NCI-H2171 treated with DMSO at 0.1 percent for 48 hours (cell line): ENCODE data around the gene AP1M1.

Source experiments
- DNase-seq: peaks from one replicate; lab custom pipeline; 2025; lab: John Stamatoyannopoulos, UW

Gene AP1M1

DNA sequence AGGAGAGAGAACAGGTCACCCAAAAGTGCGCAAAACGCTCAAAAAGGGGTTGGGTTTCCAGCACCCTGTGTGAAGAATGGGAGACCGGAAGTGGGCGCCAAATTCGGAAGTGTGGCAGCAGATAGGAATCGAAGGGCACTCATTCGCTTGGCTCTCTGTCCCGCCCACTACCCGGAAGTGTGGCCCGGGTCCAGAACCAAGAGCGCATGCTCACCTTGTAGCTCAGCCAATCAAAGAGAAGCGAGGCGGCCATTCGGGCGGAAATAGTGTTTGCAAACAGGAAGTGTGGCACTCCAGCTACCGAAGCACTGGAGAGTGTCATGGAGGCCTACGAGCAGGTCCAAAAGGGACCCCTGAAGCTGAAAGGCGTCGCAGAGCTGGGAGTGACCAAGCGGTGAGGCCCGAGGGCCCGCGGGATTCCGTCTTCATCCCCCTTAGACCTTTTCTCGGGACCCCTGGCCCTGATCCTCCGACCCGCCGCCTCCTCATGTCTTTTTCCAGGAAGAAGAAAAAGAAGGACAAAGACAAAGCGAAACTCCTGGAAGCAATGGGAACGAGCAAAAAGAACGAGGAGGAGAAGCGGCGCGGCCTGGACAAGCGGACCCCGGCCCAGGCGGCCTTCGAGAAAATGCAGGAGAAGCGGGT lies 12.5 kb upstream of the AP1M1 start, which contains the start of gene FAM32A:
Gene FAM32A (plus strand): TSS at position 288 of the 645 bp plus-strand sequence. CDS start 33 bp downstream, at position 321.
- DNase-seq = peak; percentile 98

DNA sequence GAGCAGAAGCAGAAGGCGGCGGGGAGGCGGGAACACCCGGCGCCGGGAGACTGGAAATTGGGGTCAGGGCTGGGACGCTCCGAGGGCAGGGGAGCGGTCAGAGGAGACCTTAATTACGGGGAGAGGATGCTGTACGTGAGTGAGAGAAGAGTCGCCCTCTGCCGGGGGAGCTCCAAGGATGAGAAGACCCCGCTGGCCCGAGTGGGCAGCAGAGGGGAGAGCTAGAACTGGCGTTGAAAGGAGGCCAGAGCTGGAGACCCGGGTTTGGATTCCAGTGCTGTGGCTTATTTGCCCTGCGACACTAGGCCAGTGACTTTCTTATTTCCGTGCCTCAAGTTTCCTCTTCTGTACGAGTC lies 12.0 kb upstream of the AP1M1 start:
- peak; percentile 29 for DNase-seq

DNA sequence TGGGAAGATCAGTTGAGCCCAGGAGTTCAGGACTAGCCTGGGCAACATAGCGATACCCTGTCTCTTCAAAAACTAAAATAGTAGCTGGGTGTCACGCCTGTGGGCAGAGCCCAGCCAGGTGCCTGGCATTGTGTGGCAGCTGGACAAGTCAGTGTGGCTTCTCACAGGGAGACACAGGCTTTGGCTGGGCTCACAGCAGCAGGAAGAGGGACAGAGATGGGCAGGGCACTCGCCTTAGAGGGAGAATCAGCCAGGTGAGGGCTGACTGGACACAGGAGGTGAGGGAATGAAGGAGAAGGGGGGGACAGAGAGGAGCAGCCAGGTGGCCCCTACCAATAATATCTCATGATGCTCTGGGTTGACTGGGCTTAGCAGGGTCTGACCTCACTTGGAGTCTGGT lies 9.2 kb upstream of the AP1M1 start:
- no peak for DNase-seq

DNA sequence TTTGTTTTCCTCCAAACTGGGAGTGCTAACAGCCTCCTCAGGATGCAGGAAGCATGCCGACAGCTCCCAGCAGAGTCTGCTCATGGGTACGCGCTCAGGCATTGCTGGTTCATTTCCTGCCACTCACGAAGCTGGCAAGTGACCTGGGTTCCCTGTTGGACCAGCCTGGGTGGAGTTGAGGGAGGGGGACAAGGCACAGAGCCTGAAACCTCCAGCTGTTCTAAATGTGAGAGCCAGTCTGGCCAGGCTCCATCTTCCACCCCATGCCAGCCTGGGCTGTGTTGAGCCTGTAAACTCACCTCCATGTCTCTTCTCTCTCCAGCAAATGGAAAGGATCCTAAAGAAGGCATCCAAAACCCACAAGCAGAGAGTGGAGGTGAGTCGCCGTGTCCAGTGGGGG lies 7.5 kb upstream of the AP1M1 start:
- DNase-seq = no peak

- DNase-seq = no peak
These were observed 7.0 kb upstream of the AP1M1 start for GRCh38 chr19:16190736-16191135.

DNA sequence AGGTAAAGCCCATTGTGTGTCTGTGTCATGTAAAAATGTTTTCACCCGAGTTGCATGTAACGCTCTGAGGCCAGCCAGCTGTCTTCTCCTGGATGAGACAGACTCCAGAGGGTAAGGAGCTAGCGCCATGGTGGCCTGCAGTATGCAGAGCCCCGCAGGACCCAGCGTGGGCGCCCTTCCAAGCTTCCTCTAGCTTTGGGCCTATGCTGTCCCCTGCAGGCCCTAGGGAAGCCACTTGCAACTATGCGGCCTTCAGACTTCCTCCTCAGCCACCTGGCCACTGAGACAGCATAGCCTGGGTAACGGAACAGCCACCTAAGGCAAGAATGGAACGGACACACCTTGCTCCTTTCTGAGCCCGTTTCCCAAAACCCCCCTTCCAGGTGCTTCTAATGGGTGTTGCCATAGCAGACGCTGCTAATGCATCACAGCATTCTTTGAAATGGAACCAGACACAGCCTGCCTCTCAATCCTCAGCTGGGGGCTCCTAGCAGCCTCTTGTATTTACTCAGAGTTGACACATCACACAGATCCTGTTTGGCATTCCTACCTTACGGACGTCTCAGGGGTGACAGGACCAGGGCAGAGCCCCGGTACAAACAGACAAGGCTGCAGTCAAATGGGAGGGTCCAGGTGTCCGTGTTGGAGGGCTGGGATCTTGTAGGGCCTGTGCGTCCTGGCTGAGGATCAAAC lies 6.3 kb upstream of the AP1M1 start:
- no peak for DNase-seq

- no peak for DNase-seq
These were observed 4.2 kb upstream of the AP1M1 start for GRCh38 chr19:16193466-16193865.

DNA sequence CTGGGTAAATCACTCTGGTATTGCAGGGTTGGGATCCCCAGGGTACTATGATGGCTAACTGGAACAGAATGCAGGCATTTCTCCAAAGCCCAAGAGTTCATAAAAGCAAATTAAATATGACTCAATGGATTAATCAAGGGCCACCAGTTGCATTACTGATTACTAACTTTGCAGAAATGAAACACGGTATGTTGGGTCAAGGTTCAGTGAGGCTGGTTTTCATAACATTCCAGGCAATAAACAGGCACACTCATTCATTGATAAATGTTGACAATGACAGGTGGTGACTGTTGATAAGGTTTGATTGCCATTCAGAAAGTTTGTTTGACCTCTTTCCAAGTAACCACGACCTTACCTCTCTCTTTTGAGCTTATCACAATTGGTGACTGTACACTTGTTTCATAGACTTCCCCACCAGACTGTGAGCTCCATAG lies 506 bp upstream of the AP1M1 start:
- no peak for DNase-seq

DNA sequence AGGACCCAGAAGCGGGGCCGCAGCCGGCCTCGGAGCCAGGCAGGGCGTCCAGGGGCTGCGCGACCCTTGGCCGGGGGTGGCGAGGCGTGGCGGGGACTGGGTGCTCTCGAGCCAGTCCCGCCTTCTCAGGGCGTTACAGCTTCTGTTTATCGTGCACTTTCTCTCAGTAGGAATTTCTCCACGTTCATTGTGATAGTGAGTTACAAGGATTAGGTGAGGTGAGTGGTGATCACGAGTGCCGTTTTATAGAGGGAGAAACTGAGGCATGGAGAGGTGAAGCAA lies 600 bp downstream of the AP1M1 start:
- DNase-seq = no peak

DNA sequence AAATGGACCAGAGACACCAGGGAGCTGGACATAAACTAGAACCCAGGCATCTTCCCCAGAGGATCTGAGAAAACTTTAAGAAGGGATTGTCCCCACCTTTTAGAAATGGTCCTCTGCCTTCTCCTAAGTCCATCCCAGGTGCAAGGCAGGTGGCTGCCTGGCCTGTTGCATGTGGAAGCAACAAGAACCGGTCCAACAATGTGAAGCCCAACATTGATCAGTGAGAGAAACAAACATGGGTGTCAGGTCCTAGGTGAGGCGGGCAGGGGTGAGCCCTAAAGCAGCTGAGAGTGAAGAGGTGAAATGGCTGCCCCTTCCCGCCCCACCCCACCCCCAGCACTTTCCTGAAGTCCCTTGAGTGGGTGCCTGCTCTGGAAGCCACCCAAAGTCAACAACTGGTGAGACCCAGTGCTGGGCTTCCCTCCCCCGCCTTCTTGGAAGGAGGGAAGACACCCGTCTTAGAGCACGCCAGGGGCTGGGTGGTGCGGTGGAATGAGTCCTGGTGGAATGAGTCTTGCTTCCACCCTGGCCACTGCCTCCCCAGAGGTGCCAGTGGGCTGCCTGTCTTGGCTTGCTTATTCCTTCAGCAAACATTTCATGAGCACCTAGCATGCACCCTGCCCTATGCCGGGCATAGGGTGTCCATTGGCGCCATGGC lies 1.7 kb downstream of the AP1M1 start:
- no peak for DNase-seq

DNA sequence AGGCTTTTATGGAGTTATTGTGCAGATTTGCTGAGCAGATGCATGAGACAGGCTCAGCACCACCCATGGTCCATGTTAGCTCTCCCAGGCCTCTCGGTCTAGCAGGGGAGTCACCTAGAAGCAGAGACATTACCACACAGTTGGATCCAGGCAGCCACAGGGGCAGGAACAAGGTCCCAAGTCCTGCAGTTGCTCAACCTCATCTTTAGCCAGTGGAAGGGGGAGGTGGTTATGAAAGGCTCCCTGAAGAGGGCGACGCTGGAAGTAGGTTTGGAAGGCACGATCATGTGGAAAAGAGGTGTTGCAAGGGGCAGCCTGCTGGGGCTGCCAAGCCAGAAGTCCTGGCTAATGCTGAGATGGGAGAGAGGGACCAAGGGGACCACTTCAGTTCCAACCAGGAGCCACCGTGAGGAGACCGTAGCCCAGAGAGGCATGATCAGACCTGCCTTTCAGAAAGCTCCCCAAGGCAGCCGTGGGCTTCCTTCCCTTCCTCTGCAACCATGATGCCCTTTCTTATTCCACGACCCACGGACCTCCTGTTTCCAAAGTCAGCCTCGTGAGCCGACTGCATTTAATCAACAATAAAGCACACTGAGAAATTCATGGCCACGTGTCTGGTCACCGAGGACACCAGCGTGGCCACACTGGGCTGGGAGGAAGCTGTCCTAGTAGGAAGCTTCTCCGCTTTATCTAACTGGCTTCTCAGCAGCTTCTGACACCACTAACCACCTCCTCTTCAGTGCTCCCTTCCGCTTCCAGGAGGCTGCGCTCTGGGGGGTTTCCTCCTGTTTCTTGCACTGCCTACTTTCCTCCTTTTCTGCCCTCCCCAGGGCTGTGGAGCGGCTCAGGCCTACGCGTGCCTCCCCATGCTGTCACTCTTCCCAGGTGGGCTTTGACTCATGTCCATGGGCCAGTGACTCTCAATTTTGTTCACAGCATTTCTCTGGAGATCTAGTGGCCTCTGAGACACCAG lies 2.6 kb downstream of the AP1M1 start:
- DNase-seq = no peak

GRCh38 chr19:16201011-16201391 lies 3.3 kb downstream of the AP1M1 start:
- no peak for DNase-seq

- no peak for DNase-seq
These were observed 4.9 kb downstream of the AP1M1 start for GRCh38 chr19:16202320-16203255.

DNA sequence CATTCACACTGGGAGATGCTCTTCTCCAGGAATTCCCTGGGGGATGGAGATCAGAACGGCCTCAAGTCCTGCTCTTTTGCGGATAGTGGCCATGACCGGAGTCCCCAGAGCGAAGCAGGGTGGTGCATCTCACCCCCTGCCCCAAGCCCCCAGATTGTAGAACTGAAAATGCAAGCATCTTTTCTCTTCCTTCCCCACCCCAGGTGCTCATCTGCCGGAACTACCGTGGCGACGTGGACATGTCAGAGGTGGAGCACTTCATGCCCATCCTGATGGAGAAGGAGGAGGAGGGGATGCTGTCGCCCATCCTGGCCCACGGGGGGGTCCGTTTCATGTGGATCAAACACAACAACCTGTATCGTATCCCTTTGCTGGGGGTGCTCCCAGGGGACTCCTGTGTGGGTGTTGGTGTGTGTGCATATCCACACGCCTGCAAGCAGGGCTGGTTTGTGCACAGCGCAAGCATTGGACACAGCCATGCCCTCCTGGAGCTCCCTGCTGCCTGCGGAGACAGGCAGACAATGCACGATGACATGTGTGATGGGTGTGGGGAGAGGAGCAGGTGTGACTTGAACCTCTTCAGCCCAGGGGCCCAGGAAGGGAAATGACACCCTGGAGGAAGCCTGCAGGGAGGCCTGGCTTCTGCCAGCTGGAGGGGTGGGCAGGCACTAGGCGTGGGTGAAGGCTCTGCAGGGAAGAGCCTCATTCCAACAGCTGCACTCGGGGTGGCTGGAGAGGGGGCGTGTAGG lies 5.7 kb downstream of the AP1M1 start:
- peak; percentile 8 for DNase-seq

DNA sequence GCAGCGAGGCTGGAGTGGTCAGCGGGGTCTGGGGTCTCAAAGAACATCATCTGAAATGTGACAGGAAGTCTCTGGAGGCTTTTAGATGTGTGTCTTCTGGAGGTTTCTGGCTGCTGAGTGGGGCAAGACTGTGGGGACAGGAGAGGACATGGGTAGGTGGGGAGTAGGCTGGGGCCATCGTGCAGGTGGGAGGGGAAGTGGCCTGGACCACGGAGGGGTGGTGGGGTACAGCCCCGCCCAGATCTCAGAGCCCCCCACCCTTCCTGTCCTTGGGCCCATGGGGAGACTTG lies 6.2 kb downstream of the AP1M1 start:
- DNase-seq = no peak

DNA sequence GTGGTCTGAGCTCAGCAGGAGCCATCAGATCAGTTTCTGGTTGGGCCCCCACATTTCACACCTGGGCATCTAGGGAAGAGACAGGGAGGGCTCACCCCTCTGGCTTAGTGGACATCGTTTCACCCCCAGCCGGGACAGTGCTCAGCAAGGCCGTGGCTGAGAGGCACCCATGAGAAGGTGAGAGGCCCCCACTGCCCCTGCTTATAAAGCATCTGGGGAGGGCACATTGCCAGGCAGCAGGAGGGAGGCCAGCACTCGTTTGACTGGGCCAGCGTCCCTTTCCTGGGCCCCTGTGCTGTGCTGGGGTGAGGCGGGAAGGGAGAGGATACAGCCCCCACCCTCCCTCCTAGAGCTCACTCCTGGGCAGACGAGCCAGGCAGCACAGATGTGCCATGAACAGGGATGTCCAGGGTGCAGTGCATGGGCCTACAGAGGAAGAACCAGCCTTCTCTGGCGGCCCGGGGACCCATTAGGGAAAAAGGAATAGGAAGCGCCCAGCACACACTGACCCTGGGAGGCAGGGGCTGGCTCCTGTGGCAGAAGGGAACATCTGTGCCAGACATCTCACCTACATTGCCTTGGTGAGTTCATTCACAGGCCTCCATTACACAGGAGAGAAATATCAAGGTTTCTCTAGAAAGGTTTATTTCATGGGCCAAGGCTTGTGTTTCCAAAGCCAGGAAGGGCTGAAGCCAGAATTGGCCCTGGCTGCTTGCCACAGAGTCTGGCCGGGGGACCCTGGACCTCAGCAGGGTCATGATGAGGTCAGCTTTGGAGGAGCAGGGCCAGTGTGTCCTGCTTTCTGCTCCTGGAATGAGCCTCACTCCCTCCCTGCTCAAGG lies 7.7 kb downstream of the AP1M1 start:
- no peak for DNase-seq

DNA sequence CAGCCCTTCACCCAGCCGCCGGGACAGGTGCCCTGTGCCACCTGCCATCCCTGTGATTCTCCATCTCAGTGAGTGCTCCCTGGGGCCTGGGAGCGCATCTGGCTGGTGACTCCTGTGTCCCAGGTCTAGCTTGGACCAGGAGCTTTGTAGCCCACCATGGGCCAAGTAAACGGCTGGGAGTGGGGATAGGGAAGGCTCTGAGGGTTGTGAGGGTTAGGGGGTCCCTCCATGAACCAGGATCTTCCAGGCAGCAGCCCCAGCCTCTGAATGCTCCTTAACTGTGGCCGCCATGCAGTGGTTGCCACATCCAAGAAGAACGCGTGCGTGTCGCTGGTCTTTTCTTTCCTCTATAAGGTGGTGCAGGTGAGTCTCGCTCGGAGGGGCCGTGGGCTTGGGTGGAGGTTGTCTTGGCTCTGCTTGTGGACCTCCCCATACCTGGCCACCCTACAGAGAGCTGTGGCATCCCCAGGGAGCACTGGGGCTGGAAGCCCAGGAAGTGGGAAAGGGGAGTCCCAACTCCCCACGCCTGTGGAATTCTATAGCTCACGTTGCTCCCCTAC lies 8.4 kb downstream of the AP1M1 start:
- DNase-seq = no peak

GRCh38 chr19:16206637-16207036 lies 8.9 kb downstream of the AP1M1 start:
- no peak for DNase-seq

- no peak for DNase-seq
These were observed 9.4 kb downstream of the AP1M1 start for GRCh38 chr19:16207063-16207462.
